Measurements from ENCODE around the gene POLR2E.

The POLR2E gene

DNA sequence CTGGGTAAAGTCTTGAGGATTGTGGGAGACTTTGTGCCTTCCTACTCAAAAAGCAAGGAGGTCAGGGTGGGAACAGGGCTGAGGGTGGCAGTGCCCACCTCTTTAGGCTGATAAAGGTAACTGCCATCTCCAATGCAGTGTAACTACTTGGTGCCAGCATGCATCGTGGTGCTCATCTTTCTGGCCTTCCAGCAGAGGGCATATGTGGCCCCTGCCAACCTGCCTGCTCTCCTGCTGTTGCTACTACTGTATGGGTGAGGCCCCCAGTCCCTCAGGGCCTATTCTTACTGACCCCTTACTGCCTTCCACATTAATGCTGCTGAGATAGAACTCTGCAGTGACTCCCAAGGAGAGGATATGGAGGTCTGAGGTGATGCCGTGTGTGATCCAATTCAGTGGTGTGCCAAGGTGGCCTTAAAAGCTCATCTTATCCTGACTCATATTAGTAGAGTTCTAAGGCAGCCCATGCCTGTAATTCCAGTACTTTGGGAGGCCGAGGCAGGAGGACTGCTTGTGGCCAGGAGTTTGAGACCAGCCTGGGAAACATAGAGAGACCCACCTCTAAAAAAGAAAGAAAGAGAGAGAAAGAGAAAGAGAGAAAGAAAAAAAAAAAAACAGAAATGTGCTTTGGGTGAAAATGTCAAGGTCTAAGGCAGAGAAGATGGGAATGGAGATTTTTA lies 37.9 kb downstream of the POLR2E start:
- H4K20me1 ChIP-seq = no peaks in the 10 kb centered on the region
- TF ChIP-seq Cebpa-rat (IDR thresholded peaks at IDR 0.05) = no peak
- no peak overlapping the region for H3K9ac ChIP-seq
- H3K27me3 ChIP-seq = no peaks in the 10 kb centered on the region
- H3K27ac ChIP-seq = peak overlapping the region; percentile 48
- peaks cover 34% of the 10 kb centered on the region for H3K4me1 ChIP-seq
- H3K9me3 ChIP-seq = no peaks in the 10 kb centered on the region
- H3K4me3 ChIP-seq = no peak overlapping the region
- peaks cover 10% of the 10 kb centered on the region; the same call in 1 of the 2 replicates for H3K36me3 ChIP-seq
- H3K4me2 ChIP-seq = peak overlapping the region; percentile 78

DNA sequence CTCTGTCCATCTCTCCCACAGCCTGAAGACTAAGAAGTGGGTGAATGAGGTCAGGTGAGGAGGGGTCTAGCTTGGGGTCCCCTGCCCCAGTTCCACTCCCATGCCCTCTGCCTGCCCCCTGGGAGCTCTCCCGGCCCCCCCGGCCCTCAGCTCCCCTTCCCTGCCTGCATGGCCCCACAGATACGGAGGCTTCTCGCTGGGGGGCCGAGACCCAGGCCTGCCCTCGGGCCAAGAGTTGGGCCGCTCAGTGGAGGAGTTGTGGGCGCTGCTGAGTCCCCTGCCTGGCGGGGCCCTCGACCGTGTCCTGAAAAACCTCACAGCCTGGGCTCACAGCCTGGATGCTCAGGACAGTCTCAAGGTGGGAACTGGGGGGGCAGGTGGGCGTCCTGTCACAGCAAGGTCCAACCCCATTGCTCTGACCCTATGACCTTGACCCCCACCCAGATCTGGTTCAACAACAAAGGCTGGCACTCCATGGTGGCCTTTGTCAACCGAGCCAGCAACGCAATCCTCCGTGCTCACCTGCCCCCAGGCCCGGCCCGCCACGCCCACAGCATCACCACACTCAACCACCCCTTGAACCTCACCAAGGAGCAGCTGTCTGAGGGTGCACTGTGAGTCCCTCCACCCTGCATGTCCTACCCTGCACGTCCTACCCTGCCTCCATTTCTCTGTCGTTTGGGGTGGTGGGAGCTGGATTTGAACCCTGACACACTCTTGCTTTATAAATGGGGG lies 39.1 kb downstream of the POLR2E start:
- Histone ChIP-seq H3K36me3 (peaks cover 10% of the 10 kb centered on the region; the same call in 1 of the 2 replicates), H3K4me2 (no peak overlapping the region), H3K27ac (no peak overlapping the region), H4K20me1 (no peaks in the 10 kb centered on the region), H3K9me3 (no peaks in the 10 kb centered on the region), H3K9ac (no peak overlapping the region), H3K27me3 (no peaks in the 10 kb centered on the region), H3K4me1 (peaks cover 34% of the 10 kb centered on the region), H3K4me3 (no peak overlapping the region)
- TF ChIP-seq Cebpa-rat (IDR thresholded peaks at IDR 0.05) = no peak

DNA sequence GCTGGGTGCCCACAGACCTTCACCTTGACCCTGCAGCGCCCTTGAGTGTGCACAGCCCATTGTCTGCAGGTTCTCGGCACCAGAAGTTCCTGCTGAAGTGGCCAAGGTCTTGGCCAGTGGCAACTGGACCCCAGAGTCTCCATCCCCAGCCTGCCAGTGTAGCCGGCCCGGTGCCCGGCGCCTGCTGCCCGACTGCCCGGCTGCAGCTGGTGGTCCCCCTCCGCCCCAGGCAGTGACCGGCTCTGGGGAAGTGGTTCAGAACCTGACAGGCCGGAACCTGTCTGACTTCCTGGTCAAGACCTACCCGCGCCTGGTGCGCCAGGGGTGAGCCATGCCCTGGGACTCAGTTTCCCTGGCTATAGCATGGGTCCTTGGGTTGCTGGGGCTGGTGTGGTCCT lies 40.1 kb downstream of the POLR2E start:
- no peak overlapping the region for H3K27ac ChIP-seq
- peaks cover 10% of the 10 kb centered on the region; the same call in 1 of the 2 replicates for H3K36me3 ChIP-seq
- no peaks in the 10 kb centered on the region for H3K9me3 ChIP-seq
- no peak overlapping the region for H3K9ac ChIP-seq
- no peaks in the 10 kb centered on the region for H4K20me1 ChIP-seq
- no peak for TF ChIP-seq Cebpa-rat (IDR thresholded peaks at IDR 0.05)
- H3K4me2 ChIP-seq = no peak overlapping the region
- H3K4me1 ChIP-seq = peaks cover 36% of the 10 kb centered on the region
- no peak overlapping the region for H3K4me3 ChIP-seq
- no peaks in the 10 kb centered on the region for H3K27me3 ChIP-seq

DNA sequence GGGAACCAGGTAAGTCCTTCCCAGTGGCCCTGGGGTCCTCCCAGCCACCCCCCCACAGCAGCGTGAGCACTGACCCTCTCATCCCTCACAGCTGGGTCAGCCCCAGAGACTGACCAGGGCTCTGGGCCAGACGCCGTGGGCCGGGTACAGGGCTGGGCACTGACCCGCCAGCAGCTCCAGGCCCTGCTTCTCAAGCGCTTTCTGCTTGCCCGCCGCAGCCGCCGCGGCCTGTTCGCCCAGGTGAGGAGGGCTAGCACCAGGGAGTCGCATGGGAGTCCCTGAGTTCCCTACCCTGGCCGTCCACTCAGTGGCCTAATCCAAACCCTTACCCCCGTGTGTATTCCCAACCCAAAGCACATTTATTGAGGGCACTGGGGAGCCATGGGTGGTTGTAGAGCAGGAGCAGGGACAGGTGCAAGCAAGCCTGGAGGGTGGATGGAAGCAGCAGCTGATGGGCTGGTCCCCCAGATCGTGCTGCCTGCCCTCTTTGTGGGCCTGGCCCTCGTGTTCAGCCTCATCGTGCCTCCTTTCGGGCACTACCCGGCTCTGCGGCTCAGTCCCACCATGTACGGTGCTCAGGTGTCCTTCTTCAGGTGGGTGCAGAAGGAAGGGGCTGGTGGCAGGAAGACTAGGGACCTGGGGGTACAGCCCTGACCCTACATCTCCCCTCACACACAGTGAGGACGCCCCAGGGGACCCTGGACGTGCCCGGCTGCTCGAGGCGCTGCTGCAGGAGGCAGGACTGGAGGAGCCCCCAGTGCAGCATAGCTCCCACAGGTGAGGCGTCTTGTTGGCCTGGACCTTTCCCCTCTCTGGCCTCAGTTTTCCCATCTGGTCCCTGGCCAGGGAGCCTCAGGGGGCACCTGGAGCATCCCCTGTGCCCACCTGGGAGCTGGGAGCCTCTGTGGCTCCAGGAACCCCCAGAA lies 40.8 kb downstream of the POLR2E start:
- H3K9me3 ChIP-seq = no peaks in the 10 kb centered on the region
- no peaks in the 10 kb centered on the region for H4K20me1 ChIP-seq
- H3K36me3 ChIP-seq = peaks cover 10% of the 10 kb centered on the region; the same call in 1 of the 2 replicates
- H3K27ac ChIP-seq = no peak overlapping the region
- no peak overlapping the region for H3K4me3 ChIP-seq
- TF ChIP-seq Cebpa-rat (IDR thresholded peaks at IDR 0.05) = no peak
- H3K9ac ChIP-seq = no peak overlapping the region
- no peak overlapping the region for H3K4me2 ChIP-seq
- peaks cover 38% of the 10 kb centered on the region for H3K4me1 ChIP-seq
- no peaks in the 10 kb centered on the region for H3K27me3 ChIP-seq

DNA sequence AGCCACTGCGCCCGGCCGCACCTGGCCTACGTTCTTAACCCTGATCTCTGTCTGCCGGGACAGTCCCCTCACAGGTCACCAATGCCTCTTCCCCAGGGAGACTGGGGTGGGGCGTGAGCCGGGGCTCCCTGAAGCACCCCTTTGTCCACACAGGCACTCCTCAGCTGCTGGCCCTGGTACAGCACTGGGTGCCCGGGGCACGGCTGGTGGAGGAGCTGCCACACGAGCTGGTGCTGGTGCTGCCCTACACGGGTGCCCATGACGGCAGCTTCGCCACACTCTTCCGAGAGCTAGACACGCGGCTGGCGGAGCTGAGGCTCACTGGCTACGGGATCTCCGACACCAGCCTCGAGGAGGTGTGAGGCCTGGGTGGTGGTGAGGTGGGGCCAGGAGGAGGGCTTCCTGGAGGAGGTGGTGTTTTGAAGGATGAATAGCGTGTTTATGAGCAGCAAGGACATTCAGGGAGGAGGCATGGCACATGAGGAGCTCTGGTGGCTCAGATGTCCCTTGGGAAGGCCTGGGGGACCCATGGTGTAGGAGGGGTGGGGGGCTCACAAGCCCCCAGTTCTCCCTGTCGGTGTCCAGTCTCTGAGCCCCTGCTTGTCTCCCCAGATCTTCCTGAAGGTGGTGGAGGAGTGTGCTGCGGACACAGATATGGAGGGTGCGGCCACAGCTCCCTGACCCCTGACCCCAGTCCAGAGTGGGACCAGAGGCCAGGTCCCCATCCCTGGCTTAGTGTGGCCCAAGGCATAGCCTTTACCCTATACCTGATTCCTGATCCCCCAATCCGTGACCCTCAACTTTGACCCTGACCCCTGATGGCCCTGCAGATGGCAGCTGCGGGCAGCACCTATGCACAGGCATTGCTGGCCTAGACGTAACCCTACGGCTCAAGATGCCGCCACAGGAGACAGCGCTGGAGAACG lies 41.7 kb downstream of the POLR2E start:
- Histone ChIP-seq H3K27ac (peak overlapping the region; percentile 30; the same call in 1 of the 2 replicates), H3K4me1 (peaks cover 33% of the 10 kb centered on the region), H3K9me3 (no peaks in the 10 kb centered on the region), H3K9ac (no peak overlapping the region), H3K27me3 (no peaks in the 10 kb centered on the region), H3K36me3 (peaks cover 10% of the 10 kb centered on the region; the same call in 1 of the 2 replicates), H3K4me3 (no peak overlapping the region), H3K4me2 (no peak overlapping the region), H4K20me1 (no peaks in the 10 kb centered on the region)
- TF ChIP-seq Cebpa-rat (IDR thresholded peaks at IDR 0.05) = no peak

DNA sequence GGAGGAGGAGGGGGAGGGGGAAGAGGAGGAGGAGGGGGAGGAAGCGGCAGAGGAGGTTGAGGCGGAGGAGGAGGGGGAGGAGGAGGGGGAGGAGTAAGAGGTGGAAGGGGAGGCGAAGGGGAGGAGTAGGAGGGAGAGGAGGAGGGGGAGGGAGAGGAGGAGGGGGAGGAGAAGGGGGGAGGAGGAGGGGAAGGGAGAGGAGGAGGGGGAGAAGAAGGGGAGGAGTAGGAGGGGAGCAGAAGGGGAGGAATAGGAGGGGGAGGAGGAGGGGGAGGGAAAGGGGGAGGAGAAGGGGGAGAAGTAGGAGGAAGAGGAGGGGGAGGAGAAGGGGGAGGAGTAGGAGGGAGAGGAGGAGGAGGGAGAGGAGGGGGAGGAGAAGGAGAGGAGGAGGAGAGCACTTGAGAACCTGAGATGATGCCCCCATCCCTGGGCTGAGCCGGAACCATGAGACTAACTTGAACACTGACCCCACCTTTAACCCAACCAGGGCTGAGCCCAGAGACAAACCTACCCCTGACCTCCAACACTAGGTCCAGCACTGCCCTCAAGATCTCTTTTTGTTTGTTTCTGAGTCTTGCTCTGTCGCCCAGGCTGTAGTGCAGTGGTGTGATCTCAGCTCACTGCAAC lies 42.7 kb downstream of the POLR2E start:
- H3K4me1 ChIP-seq = peaks cover 23% of the 10 kb centered on the region
- H3K4me3 ChIP-seq = no peak overlapping the region
- peaks cover 11% of the 10 kb centered on the region; the same call in 1 of the 2 replicates for H3K36me3 ChIP-seq
- no peaks in the 10 kb centered on the region for H3K27me3 ChIP-seq
- no peak for TF ChIP-seq Cebpa-rat (IDR thresholded peaks at IDR 0.05)
- H3K27ac ChIP-seq = peak overlapping the region; percentile 30; the same call in 1 of the 2 replicates
- H3K9ac ChIP-seq = no peak overlapping the region
- H4K20me1 ChIP-seq = no peaks in the 10 kb centered on the region
- H3K4me2 ChIP-seq = no peak overlapping the region
- H3K9me3 ChIP-seq = no peaks in the 10 kb centered on the region

DNA sequence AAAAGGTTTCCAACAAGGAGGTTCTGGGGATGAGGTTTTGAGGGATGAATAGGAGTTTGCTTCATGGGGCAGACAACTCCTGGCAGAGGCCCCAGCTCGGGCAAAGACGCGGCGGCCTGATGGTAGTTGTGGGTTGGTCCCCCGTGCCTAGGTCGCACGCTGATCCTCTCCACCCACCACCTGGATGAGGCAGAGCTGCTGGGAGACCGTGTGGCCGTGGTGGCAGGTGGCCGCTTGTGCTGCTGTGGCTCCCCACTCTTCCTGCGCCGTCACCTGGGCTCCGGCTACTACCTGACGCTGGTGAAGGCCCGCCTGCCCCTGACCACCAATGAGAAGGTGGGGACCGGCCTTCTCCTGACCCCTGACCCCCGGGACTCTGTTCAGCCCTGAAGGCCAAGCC lies 43.4 kb downstream of the POLR2E start:
- TF ChIP-seq Cebpa-rat (IDR thresholded peaks at IDR 0.05) = no peak
- Histone ChIP-seq H3K9me3 (no peaks in the 10 kb centered on the region), H3K27me3 (no peaks in the 10 kb centered on the region), H3K9ac (no peak overlapping the region), H3K36me3 (peaks cover 17% of the 10 kb centered on the region; the same call in 1 of the 2 replicates), H3K4me3 (no peak overlapping the region), H3K4me1 (peaks cover 22% of the 10 kb centered on the region), H4K20me1 (no peaks in the 10 kb centered on the region), H3K4me2 (no peak overlapping the region), H3K27ac (no peak overlapping the region)

DNA sequence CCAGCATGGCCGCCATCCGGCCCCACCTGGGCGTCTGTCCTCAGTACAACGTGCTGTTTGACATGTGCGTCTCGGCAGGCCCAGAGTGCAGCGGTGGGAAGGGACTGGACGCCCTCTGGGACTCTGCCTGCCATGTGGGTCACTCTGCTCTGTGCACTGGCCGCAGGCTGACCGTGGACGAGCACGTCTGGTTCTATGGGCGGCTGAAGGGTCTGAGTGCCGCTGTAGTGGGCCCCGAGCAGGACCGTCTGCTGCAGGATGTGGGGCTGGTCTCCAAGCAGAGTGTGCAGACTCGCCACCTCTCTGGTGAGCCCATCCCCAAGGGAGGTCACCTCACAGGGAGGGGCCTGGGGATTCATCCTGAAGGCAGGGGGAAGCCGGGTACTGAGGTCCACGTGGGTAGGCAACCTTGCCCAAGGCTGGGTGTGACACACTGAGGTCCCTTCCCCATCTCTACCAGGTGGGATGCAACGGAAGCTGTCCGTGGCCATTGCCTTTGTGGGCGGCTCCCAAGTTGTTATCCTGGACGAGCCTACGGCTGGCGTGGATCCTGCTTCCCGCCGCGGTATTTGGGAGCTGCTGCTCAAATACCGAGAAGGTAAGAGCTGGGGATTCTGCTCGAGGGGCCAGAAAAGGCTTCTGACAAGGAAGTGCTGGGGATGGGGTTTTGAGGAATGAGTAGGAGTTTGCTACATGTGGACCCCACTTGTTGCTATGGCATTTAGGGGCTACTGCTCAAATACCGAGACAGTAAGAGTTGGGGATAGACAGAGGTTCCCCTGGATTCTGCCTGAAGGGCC lies 44.0 kb downstream of the POLR2E start:
- H3K27ac ChIP-seq = no peak overlapping the region
- TF ChIP-seq Cebpa-rat (IDR thresholded peaks at IDR 0.05) = no peak
- H3K9ac ChIP-seq = no peak overlapping the region
- no peaks in the 10 kb centered on the region for H3K9me3 ChIP-seq
- peaks cover 23% of the 10 kb centered on the region for H3K4me1 ChIP-seq
- no peak overlapping the region for H3K4me3 ChIP-seq
- H3K36me3 ChIP-seq = peaks cover 18% of the 10 kb centered on the region; the same call in 1 of the 2 replicates
- H4K20me1 ChIP-seq = no peaks in the 10 kb centered on the region
- no peaks in the 10 kb centered on the region for H3K27me3 ChIP-seq
- H3K4me2 ChIP-seq = no peak overlapping the region

All from BLaER1 (cell line).